H1 (cell line): ENCODE data around the gene SEC22C. TPM values are rescaled to one million over a fixed set of nuclear protein-coding genes. Genes with fewer than 3 reads are reported as not detected.

Experiments used
- CTCF ChIA-PET: fragments of 300-600 bp; sonication (Branson Sonifier 250); formaldehyde crosslinking; loops from one replicate; lab custom pipeline; 2021; ENCODE audit not compliant: partially characterized antibody; lab: Charles Lee
- POLR2A ChIA-PET: fragments of 300-600 bp; sonication (Branson Sonifier 250); formaldehyde crosslinking; loops from one replicate; lab custom pipeline; 2021; ENCODE audit warnings: inconsistent platforms; ENCODE audit not compliant: partially characterized antibody; lab: Charles Lee
- DNase-seq, 2 experiments: peaks; one replicate each; pipeline versions ENCODE4 v3.0.0 to v3.0.0-alpha.2; 2010 to 2022; ENCODE audit warnings: low spot score in 2 of 2, low read depth in 1 of 2, mixed read lengths in 1 of 2
- FAIRE-seq: peaks from 2 replicates; lab custom pipeline; 2011; peaks lifted over from hg19 to GRCh38; lab: Jason Lieb, UNC
- H2AFZ ChIP-seq: 2 replicates; pipeline ENCODE4 v1.8.1; 2012; ENCODE audit warnings: low read length, inconsistent platforms
- H2AK5ac ChIP-seq: 2 replicates; pipeline ENCODE4 v1.6.1; 2013; ENCODE audit warnings: low read depth, low read length
- H2BK120ac ChIP-seq: replicated peaks from 2 replicates; pipeline ENCODE3; 2013; ENCODE audit warnings: low read depth, low read length, inconsistent platforms
- H2BK12ac ChIP-seq: 2 replicates; pipeline ENCODE4 v1.6.1; 2013; ENCODE audit warnings: low read depth, low read length
- H2BK15ac ChIP-seq: 2 replicates; pipeline ENCODE4 v1.6.1; 2013; ENCODE audit warnings: low read length
- H2BK20ac ChIP-seq: 2 replicates; pipeline ENCODE4 v1.6.1; 2013; ENCODE audit warnings: low read length
- H2BK5ac ChIP-seq: 2 replicates; pipeline ENCODE4 v1.6.1; 2013; ENCODE audit warnings: low read depth, low read length
- H3K14ac ChIP-seq: 2 replicates; pipeline ENCODE4 v1.6.1; 2013; ENCODE audit warnings: inconsistent platforms; ENCODE audit not compliant: insufficient read length
- H3K18ac ChIP-seq: 2 replicates; pipeline ENCODE4 v1.6.1; 2013; ENCODE audit warnings: low read length; ENCODE audit errors: extremely low read depth
- H3K23ac ChIP-seq: 2 replicates; pipeline ENCODE4 v1.6.1; 2013; ENCODE audit warnings: inconsistent platforms; ENCODE audit not compliant: insufficient read length
- H3K23me2 ChIP-seq: 2 replicates; pipeline ENCODE4 v1.6.1; 2013; ENCODE audit warnings: low read depth, low read length
- H3K27ac ChIP-seq: 2 replicates; pipeline ENCODE4 v1.6.1; 2011; ENCODE audit warnings: low read depth, low read length, inconsistent platforms
- H3K27me3 ChIP-seq, 4 experiments: replicated peaks in 1 of 4; 1 replicate in 1 of 4; 2 replicates in 3 of 4; pipeline versions ENCODE4 v1.6.1 to v1.8.1; 2011 to 2013; ENCODE audit warnings: low read length in 3 of 4, mild to moderate bottlenecking in 3 of 4, inconsistent platforms in 2 of 4, mixed read lengths in 2 of 4, moderate library complexity in 1 of 4; ENCODE audit not compliant: control insufficient read depth in 3 of 4, insufficient read depth in 3 of 4; ENCODE audit errors: extremely low read depth in 1 of 4
- H3K36me3 ChIP-seq, 4 experiments: 2 replicates each; pipeline versions ENCODE4 v1.6.1 to v1.8.1; 2011 to 2013; ENCODE audit warnings: mild to moderate bottlenecking in 4 of 4, low read length in 3 of 4, moderate library complexity in 2 of 4, control low read depth in 1 of 4, inconsistent platforms in 1 of 4; ENCODE audit not compliant: insufficient read depth in 4 of 4, control insufficient read depth in 2 of 4
- H3K4ac ChIP-seq: replicated peaks from 2 replicates; pipeline ENCODE3; 2013; ENCODE audit warnings: low read length, low read depth, mixed read lengths, inconsistent platforms; ENCODE audit not compliant: insufficient read length
- H3K4me1 ChIP-seq, 4 experiments: replicated peaks in 1 of 4; 1 replicate in 1 of 4; 2 replicates in 3 of 4; pipeline versions ENCODE4 v1.6.1 to v1.8.1; 2011 to 2013; ENCODE audit warnings: low read length in 3 of 4, inconsistent platforms in 2 of 4, mixed read lengths in 1 of 4; ENCODE audit not compliant: insufficient read depth in 4 of 4, control insufficient read depth in 3 of 4
- H3K4me2 ChIP-seq, 2 experiments: 2 replicates each; pipeline versions ENCODE4 v1.6.1 to v1.8.1; 2011 to 2013; ENCODE audit warnings: low read depth in 2 of 2, low read length in 2 of 2, control low read depth in 1 of 2, inconsistent platforms in 1 of 2, mild to moderate bottlenecking in 1 of 2; ENCODE audit not compliant: insufficient read depth in 1 of 2
- H3K4me3 ChIP-seq, 4 experiments: fragments of 200-600, 300-600 bp in 1 of 4; sonication (generic), shearing (Covaris generic), sonication (Bioruptor Twin) in 1 of 4; 2 replicates each; pipeline versions ENCODE4 v1.5.1 to v1.8.1; 2011 to 2016; ENCODE audit warnings: low read length in 4 of 4, low read depth in 3 of 4, control low read depth in 2 of 4, inconsistent platforms in 2 of 4, mild to moderate bottlenecking in 2 of 4, mixed read lengths in 1 of 4, moderate library complexity in 1 of 4; ENCODE audit not compliant: insufficient read depth in 2 of 4; ENCODE audit errors: extremely low read depth in 1 of 4
- H3K56ac ChIP-seq: replicated peaks from 2 replicates; pipeline ENCODE3; 2013; ENCODE audit warnings: low read depth, mild to moderate bottlenecking, mixed read lengths, low read length, inconsistent platforms; ENCODE audit not compliant: insufficient read length
- H3K79me1 ChIP-seq: 2 replicates; pipeline ENCODE4 v1.6.1; 2013; ENCODE audit warnings: low read depth, low read length, control low read depth
- H3K79me2 ChIP-seq, 2 experiments: 2 replicates each; pipeline versions ENCODE4 v1.6.1 to v1.8.1; 2012 to 2013; ENCODE audit warnings: low read length in 2 of 2, mild to moderate bottlenecking in 2 of 2, inconsistent platforms in 1 of 2; ENCODE audit not compliant: insufficient read depth in 2 of 2, control insufficient read depth in 1 of 2
- H3K9ac ChIP-seq, 4 experiments: replicated peaks in 1 of 4; 1 replicate in 1 of 4; 2 replicates in 3 of 4; pipeline versions ENCODE4 v1.6.1 to v1.8.1; 2011 to 2013; ENCODE audit warnings: low read depth in 3 of 4, low read length in 3 of 4, control low read depth in 2 of 4, mild to moderate bottlenecking in 2 of 4, moderate library complexity in 2 of 4, inconsistent platforms in 1 of 4; ENCODE audit errors: extremely low read depth in 1 of 4
- H3K9me3 ChIP-seq, 2 experiments: 2 replicates each; pipeline versions ENCODE4 v1.6.1 to v1.8.1; 2012 to 2013; ENCODE audit warnings: mild to moderate bottlenecking in 2 of 2, moderate library complexity in 2 of 2, control low read depth in 1 of 2, inconsistent platforms in 1 of 2, low read depth in 1 of 2, low read length in 1 of 2, mixed read lengths in 1 of 2; ENCODE audit not compliant: insufficient read depth in 2 of 2
- H4K20me1 ChIP-seq, 2 experiments: replicated peaks in 1 of 2; 2 replicates each; pipeline versions ENCODE3 to v1.8.1; 2011 to 2013; ENCODE audit warnings: inconsistent platforms in 2 of 2, low read length in 2 of 2, mild to moderate bottlenecking in 1 of 2; ENCODE audit not compliant: insufficient read depth in 2 of 2, control insufficient read depth in 1 of 2
- H4K5ac ChIP-seq: 2 replicates; pipeline ENCODE4 v1.6.1; 2013; ENCODE audit warnings: low read length, low read depth, mixed read lengths, inconsistent platforms; ENCODE audit not compliant: insufficient read length
- H4K8ac ChIP-seq: 2 replicates; pipeline ENCODE4 v1.8.0; 2013; ENCODE audit warnings: mild to moderate bottlenecking, moderate library complexity, low read length, inconsistent platforms; ENCODE audit not compliant: insufficient read depth; ENCODE audit errors: extremely low read depth
- H4K91ac ChIP-seq: replicated peaks from 2 replicates; pipeline ENCODE3; 2013; ENCODE audit warnings: low read length, mixed read lengths, inconsistent platforms; ENCODE audit not compliant: insufficient read length
- KDM1A ChIP-seq: fragments of 200-600, 300-600 bp; sonication (generic); IDR thresholded peaks from 2 replicates; pipeline ENCODE4 v1.7.1; 2016; ENCODE audit warnings: mild to moderate bottlenecking, low read length, borderline replicate concordance
- TAF1 ChIP-seq: IDR thresholded peaks from 2 replicates; pipeline ENCODE4 v1.6.1; 2011; ENCODE audit warnings: mild to moderate bottlenecking, low read depth, low read length
- WGBS, 2 experiments: shearing (Covaris generic) in 1 of 2; methylation state at CpG; one replicate each; pipeline versions ENCODE4 v1.1.6 to v1.1.7; 2013 to 2015; ENCODE audit warnings: low lambda C conversion rate in 2 of 2, mixed read lengths in 2 of 2, inconsistent platforms in 1 of 2, low coverage in 1 of 2, missing lambda C conversion rate in 1 of 2; ENCODE audit not compliant: insufficient replicate concordance in 2 of 2, insufficient coverage in 1 of 2, insufficient read length in 1 of 2; ENCODE audit errors: extremely low coverage in 1 of 2, missing lambda C conversion rate in 1 of 2; 5-methylcytosine and 5-hydroxymethylcytosine counted together
- polyA plus RNA-seq, 7 experiments: library from polyadenylated mRNA; depleted of rRNA in 3 of 7; stranded (reverse) in 5 of 7; unstranded in 2 of 7; fragments of >200 nt in 5 of 7; fragments of 200-250 nt in 2 of 7; gene quantifications; 1 replicate in 5 of 7; 2 replicates in 1 of 7; 4 replicates in 1 of 7; pipeline versions ENCODE4 v1.2.1 to v1.2.3, GENCODE V29; 2011 to 2013; ENCODE audit warnings: missing spikeins in 2 of 7, mixed read lengths in 2 of 7
- total RNA-seq: library from RNA; stranded (reverse); fragmentation: NEBNext Ultra II Directional; extraction: Animal tissue kit (Norgen Biotek cat#: 25700); gene quantifications from 2 replicates; pipeline ENCODE4 v1.2.1, GENCODE V29; 2021

Gene SEC22C
- total and polyA plus RNA-seq, 2 of the 8 experiments (the other 6 are each of a cell fraction or from before 2014, with no cell fraction given), result 23.4 to 38.3 TPM

DNA sequence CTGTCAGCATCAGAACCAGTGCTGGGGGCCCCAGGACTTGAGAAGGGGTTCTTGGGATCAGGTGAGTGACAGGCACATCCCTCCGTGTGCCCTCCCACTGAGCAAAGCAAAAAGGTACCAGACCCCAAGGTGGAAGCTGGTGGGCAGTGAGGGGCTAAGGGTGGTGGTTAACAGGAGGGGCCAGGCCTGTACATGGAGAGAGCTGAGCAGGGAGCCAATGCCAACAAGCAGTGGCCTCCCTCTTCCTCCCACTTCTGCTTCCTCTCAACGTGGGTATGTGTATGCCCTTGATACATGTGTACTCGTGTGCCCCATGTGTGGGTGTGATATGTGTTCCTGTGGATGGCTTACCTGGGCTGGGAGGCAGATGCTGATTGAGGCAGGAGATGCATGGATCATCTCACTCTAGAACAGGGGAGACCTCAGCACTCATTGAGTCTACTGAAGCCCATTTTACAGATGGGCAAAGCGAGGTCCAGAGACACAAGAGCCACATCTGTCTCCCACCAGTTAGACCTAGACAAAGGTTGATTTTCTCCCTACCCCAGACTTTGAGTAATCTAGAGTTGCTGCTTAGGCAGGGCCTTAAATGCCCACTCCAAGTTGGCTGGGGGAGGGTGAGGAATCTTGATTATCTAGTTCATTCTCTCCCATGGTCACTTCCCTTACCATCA lies 78.4 kb downstream of the SEC22C start:
- Histone ChIP-seq H3K27ac (no peak overlapping the region), H2BK20ac (no peak overlapping the region), H2AK5ac (peak overlapping the region; percentile 98), H3K4me3 (peak overlapping the region; percentile 50 to 77 (median 68)), H3K9ac (no peak overlapping the region), H3K36me3 (no peaks in the 10 kb centered on the region), H3K4me1 (peaks cover 0 to 12% (median 2%) of the 10 kb centered on the region in 4 experiments; a peak in 3 of 7 replicates), H3K27me3 (peaks cover 0 to 46% (median 35%) of the 10 kb centered on the region in 4 experiments; a peak in 6 of 7 replicates), H4K8ac (no peak overlapping the region), H3K18ac (no peak overlapping the region), H3K79me2 (no peaks in the 10 kb centered on the region), H3K23ac (no peak overlapping the region), H3K4ac (no peak overlapping the region), H3K14ac (no peak overlapping the region), H3K23me2 (peaks cover 19% of the 10 kb centered on the region), H4K20me1 (peaks cover 0 to 4% of the 10 kb centered on the region in 2 experiments), H3K56ac (no peak overlapping the region), H4K91ac (peak overlapping the region; percentile 45), H2BK5ac (no peak overlapping the region), H2BK12ac (peak overlapping the region; percentile 68; the same call in 1 of the 2 replicates), H2BK15ac (peak overlapping the region; percentile 92), H4K5ac (no peak overlapping the region), H2AFZ (no peak overlapping the region), H3K79me1 (no peaks in the 10 kb centered on the region), H2BK120ac (no peak overlapping the region), H3K9me3 (no peaks in the 10 kb centered on the region), H3K4me2 (peak overlapping the region; percentile 67 to 98)
- TF ChIP-seq TAF1 (no peak), KDM1A (peak; percentile 52; the same call in 1 of the 2 replicates)
- no peak for DNase-seq
- POLR2A ChIA-PET, result interaction anchor here (1.2 kb wide), 1 partner anchor 45 kb away, joined by 5 read pairs; no protein-coding TSS in a partner anchor
- CTCF ChIA-PET, result interaction anchor here (0.6 to 4.5 kb wide), 7 partner anchors 10 to 403 kb away, joined by 3 to 52 read pairs (median 5); no protein-coding TSS in a partner anchor
- FAIRE-seq, result no peak
- 72% methylated on average over 4 of the region's 4 CpGs; no CpG with 5 or more reads in 1 of the 2 experiments for WGBS, 2 experiments
